HEK293T (cell line): ENCODE results near the gene LTBP2.

Source experiments
- ELF4 ChIP-seq: fragments of 450-650 bp; IDR thresholded peaks from 2 replicates; pipeline ENCODE4 v1.6.1; 2017; ENCODE audit warnings: antibody characterized with exemption
- SP1 ChIP-seq: fragments of 450-650 bp; IDR thresholded peaks from 2 replicates; pipeline ENCODE4 v1.6.1; 2017

DNA sequence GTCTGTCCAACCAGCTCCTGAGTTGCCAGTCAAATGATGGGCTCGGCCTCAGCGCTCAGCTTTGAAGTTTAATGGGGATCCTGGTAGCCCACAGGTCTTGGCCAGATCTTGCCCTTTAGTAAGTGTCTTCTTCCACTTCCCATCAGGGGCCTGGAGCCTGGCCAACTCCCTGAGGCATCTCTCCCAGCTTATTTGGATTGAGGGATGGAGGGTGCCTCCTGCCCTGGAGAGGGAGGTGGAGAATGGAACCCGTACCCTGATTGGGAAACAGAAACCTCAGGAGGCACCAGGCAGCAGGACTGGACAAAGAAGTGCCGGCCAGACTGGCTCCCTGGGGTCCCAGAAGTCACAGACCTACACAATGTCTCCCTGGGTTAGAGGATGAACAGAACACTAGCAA is 40.5 kb upstream of the LTBP2 start:
- no peak for TF ChIP-seq SP1
- no peak for TF ChIP-seq ELF4
